Measurements from ENCODE around the gene GNPAT.

The GNPAT gene

GRCh38 chr1:231231511-231231910 is 9.5 kb upstream of the GNPAT start:
- H3F3A ChIP-seq (ENCODE audit: insufficient read depth, low read length), result no peaks in the 10 kb centered on the region
- H3K36me3 ChIP-seq (ENCODE audit: insufficient read depth, low read length), result peaks cover 64% of the 10 kb centered on the region
- H3K4me1 ChIP-seq (ENCODE audit: insufficient read depth, low read length, severe bottlenecking), result peaks cover 10% of the 10 kb centered on the region
- no peaks in the 10 kb centered on the region for H3K9me2 ChIP-seq (ENCODE audit: low read depth, low read length)
- H3K79me2 ChIP-seq (ENCODE audit: insufficient read depth, low read length), result peaks cover 4% of the 10 kb centered on the region; the same call in 1 of the 2 replicates
- H3K4me3 ChIP-seq (ENCODE audit: low read depth, low read length, poor library complexity, severe bottlenecking), result no peak overlapping the region
- no peaks in the 10 kb centered on the region for H3K27me3 ChIP-seq (ENCODE audit: insufficient read depth, low read length)
- no peak overlapping the region for H3K4me2 ChIP-seq (ENCODE audit: low read length)
- TF ChIP-seq, protein P1, sequence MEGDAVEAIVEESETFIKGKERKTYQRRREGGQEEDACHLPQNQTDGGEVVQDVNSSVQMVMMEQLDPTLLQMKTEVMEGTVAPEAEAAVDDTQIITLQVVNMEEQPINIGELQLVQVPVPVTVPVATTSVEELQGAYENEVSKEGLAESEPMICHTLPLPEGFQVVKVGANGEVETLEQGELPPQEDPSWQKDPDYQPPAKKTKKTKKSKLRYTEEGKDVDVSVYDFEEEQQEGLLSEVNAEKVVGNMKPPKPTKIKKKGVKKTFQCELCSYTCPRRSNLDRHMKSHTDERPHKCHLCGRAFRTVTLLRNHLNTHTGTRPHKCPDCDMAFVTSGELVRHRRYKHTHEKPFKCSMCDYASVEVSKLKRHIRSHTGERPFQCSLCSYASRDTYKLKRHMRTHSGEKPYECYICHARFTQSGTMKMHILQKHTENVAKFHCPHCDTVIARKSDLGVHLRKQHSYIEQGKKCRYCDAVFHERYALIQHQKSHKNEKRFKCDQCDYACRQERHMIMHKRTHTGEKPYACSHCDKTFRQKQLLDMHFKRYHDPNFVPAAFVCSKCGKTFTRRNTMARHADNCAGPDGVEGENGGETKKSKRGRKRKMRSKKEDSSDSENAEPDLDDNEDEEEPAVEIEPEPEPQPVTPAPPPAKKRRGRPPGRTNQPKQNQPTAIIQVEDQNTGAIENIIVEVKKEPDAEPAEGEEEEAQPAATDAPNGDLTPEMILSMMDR (IDR thresholded peaks at IDR 0.05; ENCODE audit: low read length), result no peak
- no peak for TF ChIP-seq EZH2 (IDR thresholded peaks at IDR 0.05; ENCODE audit: borderline replicate concordance, low read length)
- no peaks in the 10 kb centered on the region for H4K20me1 ChIP-seq (ENCODE audit: insufficient read depth, low read length)
- H2AFZ ChIP-seq (ENCODE audit: low read length), result no peak overlapping the region
- H3K9ac ChIP-seq (ENCODE audit: low read length), result no peak overlapping the region
- no peaks in the 10 kb centered on the region for H3K9me3 ChIP-seq (ENCODE audit: low read length)
- no peak overlapping the region for H3K27ac ChIP-seq (ENCODE audit: low read depth, low read length, poor library complexity, severe bottlenecking)

- Histone ChIP-seq H3K4me2 (ENCODE audit: low read length) (peak overlapping the region; percentile 7; the same call in 1 of the 2 replicates), H3K79me2 (ENCODE audit: insufficient read depth, low read length) (peaks cover 4% of the 10 kb centered on the region; the same call in 1 of the 2 replicates), H3K36me3 (ENCODE audit: insufficient read depth, low read length) (peaks cover 65% of the 10 kb centered on the region), H3K9me2 (ENCODE audit: low read depth, low read length) (no peaks in the 10 kb centered on the region), H3K9me3 (ENCODE audit: low read length) (no peaks in the 10 kb centered on the region), H2AFZ (ENCODE audit: low read length) (no peak overlapping the region), H3K4me3 (ENCODE audit: low read depth, low read length, poor library complexity, severe bottlenecking) (no peak overlapping the region), H3K9ac (ENCODE audit: low read length) (no peak overlapping the region), H3F3A (ENCODE audit: insufficient read depth, low read length) (no peaks in the 10 kb centered on the region), H3K4me1 (ENCODE audit: insufficient read depth, low read length, severe bottlenecking) (peaks cover 10% of the 10 kb centered on the region), H3K27ac (ENCODE audit: low read depth, low read length, poor library complexity, severe bottlenecking) (no peak overlapping the region), H3K27me3 (ENCODE audit: insufficient read depth, low read length) (no peaks in the 10 kb centered on the region), H4K20me1 (ENCODE audit: insufficient read depth, low read length) (no peaks in the 10 kb centered on the region)
- TF ChIP-seq EZH2 (IDR thresholded peaks at IDR 0.05; ENCODE audit: borderline replicate concordance, low read length), result no peak
- TF ChIP-seq, protein P1 (IDR thresholded peaks at IDR 0.05; ENCODE audit: low read length), result no peak
These were observed 7.9 kb upstream of the GNPAT start for GRCh38 chr1:231232870-231233734.

GRCh38 chr1:231233735-231234417 is 7.1 kb upstream of the GNPAT start:
- no peak overlapping the region for H3K27ac ChIP-seq (ENCODE audit: low read depth, low read length, poor library complexity, severe bottlenecking)
- H3F3A ChIP-seq (ENCODE audit: insufficient read depth, low read length), result no peaks in the 10 kb centered on the region
- no peak overlapping the region for H3K4me3 ChIP-seq (ENCODE audit: low read depth, low read length, poor library complexity, severe bottlenecking)
- H3K9me2 ChIP-seq (ENCODE audit: low read depth, low read length), result no peaks in the 10 kb centered on the region
- no peak for TF ChIP-seq EZH2 (IDR thresholded peaks at IDR 0.05; ENCODE audit: borderline replicate concordance, low read length)
- H3K4me1 ChIP-seq (ENCODE audit: insufficient read depth, low read length, severe bottlenecking), result peaks cover 10% of the 10 kb centered on the region
- no peak overlapping the region for H2AFZ ChIP-seq (ENCODE audit: low read length)
- H3K4me2 ChIP-seq (ENCODE audit: low read length), result no peak overlapping the region
- H3K79me2 ChIP-seq (ENCODE audit: insufficient read depth, low read length), result peaks cover 4% of the 10 kb centered on the region; the same call in 1 of the 2 replicates
- peaks cover 67% of the 10 kb centered on the region for H3K36me3 ChIP-seq (ENCODE audit: insufficient read depth, low read length)
- H3K9me3 ChIP-seq (ENCODE audit: low read length), result no peaks in the 10 kb centered on the region
- H3K9ac ChIP-seq (ENCODE audit: low read length), result no peak overlapping the region
- no peaks in the 10 kb centered on the region for H4K20me1 ChIP-seq (ENCODE audit: insufficient read depth, low read length)
- no peaks in the 10 kb centered on the region for H3K27me3 ChIP-seq (ENCODE audit: insufficient read depth, low read length)
